ENCODE data around the gene RESP18.

DNA sequence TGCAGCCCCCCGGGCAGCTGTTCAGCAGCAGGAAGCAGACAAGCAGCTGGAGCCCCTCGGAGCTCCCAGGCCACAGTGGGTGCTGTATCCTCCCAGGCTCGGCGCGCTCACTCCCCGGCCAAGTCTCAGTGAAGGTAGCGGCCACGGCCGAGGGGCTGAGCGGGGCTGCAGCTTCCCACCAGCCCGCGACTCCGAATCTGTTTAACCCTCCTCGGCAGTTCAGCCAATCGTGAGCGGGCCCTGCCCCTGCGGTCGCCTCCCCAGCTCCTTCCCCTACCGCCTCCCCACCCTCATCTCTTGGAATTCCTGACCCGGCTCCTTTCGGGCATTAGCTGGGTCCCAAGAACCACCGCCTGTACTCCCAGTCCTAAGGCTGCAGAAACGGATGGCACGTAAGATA is at the start of gene RESP18:
- TF ChIP-seq, protein P1, sequence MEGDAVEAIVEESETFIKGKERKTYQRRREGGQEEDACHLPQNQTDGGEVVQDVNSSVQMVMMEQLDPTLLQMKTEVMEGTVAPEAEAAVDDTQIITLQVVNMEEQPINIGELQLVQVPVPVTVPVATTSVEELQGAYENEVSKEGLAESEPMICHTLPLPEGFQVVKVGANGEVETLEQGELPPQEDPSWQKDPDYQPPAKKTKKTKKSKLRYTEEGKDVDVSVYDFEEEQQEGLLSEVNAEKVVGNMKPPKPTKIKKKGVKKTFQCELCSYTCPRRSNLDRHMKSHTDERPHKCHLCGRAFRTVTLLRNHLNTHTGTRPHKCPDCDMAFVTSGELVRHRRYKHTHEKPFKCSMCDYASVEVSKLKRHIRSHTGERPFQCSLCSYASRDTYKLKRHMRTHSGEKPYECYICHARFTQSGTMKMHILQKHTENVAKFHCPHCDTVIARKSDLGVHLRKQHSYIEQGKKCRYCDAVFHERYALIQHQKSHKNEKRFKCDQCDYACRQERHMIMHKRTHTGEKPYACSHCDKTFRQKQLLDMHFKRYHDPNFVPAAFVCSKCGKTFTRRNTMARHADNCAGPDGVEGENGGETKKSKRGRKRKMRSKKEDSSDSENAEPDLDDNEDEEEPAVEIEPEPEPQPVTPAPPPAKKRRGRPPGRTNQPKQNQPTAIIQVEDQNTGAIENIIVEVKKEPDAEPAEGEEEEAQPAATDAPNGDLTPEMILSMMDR (IDR thresholded peaks at IDR 0.05): no peak
- TF ChIP-seq EZH2phosphoT487 (IDR thresholded peaks at IDR 0.05): no peak

All from neural progenitor cell (in vitro differentiated cells).